Stimulated activated CD4-positive, alpha-beta T cell treated with anti-CD3 and anti-CD28 coated beads, Interleukin-12 subunit alpha, Interleukin-12 subunit beta, amount 100 ng/mL, for 48 hours (primary cell): ENCODE measurements around the gene HNRNPF.

ENCODE experiments used
- DNase-seq, 3 donors: peaks; one replicate each; pipeline ENCODE4 v3.0.0-alpha.2; 2020; ENCODE audit warnings: low read depth in 2 of 3, low spot score in 1 of 3

The HNRNPF gene

DNA sequence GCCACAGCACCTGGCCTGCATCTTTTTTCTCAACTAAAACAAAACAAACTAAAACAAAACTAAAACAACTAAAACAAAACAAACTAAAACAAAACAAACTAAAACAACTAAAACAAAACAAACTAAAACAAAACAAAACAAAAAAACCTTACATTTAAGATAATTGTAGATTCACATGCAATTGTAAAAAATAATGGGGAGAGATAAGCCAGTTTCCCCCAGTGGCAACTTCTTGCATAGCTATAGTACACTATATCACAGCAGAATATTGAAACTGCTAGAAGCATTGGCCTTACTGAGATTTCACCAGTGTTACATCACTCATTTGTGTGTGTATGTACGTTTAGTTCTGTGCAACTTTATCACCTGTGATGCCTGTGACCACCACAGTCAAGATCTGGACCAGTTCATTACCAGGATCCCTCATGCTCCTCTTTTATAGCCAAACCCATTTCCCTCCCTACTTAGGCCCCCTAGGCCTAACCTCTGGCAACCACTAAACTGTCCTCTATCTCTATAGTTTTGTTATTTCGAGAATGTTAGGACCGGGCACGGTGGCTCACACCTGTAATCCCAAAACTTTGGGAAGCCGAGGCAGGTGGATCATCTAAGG is 28.3 kb downstream of the HNRNPF start:
- no peak for DNase-seq

DNA sequence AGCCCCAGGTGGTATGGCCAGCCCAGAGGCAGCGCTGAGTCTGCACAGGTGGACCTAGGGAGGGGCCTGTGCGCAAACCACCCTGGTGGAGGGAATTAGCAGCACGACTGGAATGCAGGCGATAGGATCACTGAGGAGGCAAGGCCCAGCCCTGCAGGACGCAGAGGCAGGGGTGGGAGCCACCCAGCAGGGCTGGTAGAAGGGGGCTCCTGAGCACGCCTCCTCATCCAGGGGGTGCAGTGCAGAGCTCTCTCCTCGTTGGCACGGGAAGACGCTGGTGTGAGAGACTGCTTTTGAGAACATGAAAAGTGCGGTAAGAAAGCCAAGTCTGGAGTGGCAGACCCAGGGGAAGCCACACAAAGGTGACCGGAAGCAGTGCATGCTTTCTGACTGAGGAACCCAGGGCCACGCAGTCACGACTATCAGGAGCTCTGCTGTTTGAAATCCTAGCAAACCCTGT is 31.5 kb downstream of the HNRNPF start:
- no peak for DNase-seq

- DNase-seq: no peak
These were observed 32.1 kb downstream of the HNRNPF start for GRCh38 chr10:43376828-43377423.

- no peak for DNase-seq
These were observed 32.8 kb downstream of the HNRNPF start for GRCh38 chr10:43376046-43376635.

- DNase-seq: no peak
These were observed 33.5 kb downstream of the HNRNPF start for GRCh38 chr10:43375401-43376020.

GRCh38 chr10:43374194-43374593 is 34.8 kb downstream of the HNRNPF start:
- DNase-seq: no peak

GRCh38 chr10:43373461-43373860 is 35.5 kb downstream of the HNRNPF start:
- DNase-seq: no peak

DNA sequence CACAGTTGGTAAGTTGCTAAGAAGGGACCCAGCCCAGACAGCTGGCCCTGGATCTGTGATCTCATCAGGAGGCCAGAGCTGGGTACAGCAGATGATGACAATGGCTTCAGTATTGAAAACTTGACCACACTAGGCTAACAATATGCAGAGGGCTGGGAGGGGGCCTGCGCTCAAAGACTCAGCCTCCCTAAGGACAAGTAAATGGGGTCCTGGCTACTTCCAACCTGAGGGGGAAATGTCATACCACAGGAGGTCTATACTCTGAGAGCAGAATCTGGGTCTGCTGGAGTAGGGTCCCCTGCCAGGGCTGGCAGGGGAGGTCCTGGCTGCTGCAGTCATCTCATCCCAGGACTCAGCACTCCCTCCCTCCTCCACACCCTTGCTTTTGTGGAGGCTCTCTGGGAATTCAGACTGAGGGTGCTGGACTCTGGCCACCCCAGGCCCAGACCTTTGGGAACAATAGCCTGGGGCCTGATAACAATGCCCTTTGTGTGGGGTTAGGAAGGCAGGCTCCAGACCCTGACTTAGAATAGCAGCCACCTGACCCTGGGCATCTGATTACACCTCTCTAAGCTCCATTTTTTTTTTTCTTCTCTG is 36.1 kb downstream of the HNRNPF start:
- DNase-seq: no peak

GRCh38 chr10:43371418-43371817 is 37.6 kb downstream of the HNRNPF start, which contains the start of gene FXYD4:
Gene FXYD4 (plus strand): TSS chr10:43371636. CDS start chr10:43373747, 2,111 bp downstream.
- DNase-seq: no peak

GRCh38 chr10:43370671-43371215 is 38.2 kb downstream of the HNRNPF start:
- DNase-seq: no peak

GRCh38 chr10:43369921-43370320 is 39.1 kb downstream of the HNRNPF start:
- no peak for DNase-seq

GRCh38 chr10:43365001-43365400 is 44.0 kb downstream of the HNRNPF start:
- DNase-seq: no peak

DNA sequence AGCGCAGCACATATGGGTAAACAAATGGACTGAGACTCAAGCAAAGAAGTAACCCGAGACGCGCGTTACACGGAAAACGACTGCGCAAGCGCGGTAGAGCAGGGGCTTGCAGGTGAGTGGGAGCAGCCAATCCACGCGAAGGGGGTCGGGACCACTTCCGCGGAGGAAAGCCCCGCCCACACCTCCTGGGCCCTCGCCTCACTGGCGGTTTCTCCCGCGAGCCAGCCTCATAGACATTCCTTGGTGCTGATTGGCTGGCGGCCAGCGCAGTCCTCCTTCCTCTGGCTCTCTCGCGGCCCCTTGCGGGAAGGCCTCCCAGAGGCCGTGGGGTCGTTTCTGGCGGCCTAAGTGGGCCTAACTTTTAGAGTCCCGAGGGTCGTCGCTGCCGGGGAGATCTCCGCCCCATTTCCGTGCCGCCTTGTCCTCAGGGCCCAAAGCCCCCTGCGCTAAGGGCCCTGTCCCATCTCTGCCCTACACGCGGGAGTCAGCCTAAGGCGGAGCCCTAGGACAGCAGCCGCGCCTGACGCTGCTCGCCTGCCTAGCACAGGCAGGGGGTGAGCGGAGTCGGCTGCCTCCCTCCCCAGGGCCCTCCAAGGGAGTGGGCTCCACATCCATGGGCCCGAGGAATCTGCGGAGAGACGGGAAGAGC is 46.7 kb downstream of the HNRNPF start:
- peak; percentile 91 to 99 (median 99) for DNase-seq

DNA sequence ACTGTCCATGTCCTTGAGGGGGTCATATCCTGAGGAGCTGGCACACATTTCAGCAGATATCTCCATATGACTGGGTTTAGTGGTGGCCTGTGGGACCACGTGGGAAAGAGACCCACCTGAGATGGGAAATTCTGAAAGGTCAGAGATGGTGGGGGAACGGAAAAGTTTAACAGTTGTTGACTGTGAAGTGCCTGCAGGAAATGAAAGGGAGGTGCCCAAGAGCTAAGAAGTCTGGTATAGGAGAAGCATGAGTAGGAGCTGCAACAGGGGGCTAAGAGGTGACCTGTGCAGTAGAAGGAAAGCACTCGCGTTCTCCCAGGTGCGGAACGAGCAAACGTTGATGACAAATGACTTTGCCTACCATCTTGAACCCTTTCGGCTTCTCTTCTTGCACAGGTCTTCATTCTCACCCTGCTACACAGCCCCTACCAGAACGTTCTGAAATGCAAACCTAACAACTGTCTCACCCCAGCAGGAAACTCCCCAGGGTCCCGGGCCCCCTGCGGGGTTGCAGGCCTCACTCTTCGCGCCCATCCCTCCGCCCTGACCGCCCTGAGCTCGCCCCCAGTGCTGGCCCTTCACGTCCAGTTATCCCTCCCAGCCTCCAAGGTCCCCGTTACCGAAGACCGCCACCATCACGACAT is 47.3 kb downstream of the HNRNPF start:
- DNase-seq: no peak

DNA sequence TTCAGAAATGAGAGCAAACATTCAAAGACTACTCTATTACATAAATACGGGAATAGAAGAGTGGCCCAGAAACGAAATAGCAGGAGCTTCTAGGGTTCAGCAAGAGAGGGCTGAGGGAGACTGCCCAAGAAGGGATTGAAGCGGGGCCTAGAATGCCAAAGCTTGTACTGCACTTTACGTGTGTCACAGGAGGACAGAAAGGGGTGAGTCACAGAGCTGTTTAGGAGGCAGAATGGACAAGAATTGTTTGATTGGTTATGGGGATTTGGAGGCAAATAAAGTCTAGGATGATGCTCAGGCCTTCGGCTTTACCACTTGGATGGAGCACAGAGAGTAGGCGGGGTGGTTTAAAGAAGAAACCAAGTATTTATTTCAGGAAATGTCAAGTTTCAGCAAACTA is 48.9 kb downstream of the HNRNPF start:
- no peak for DNase-seq

- DNase-seq: peak in 1 of 3 donors; percentile 11
These were observed 53.1 kb downstream of the HNRNPF start for GRCh38 chr10:43355749-43356371.

- DNase-seq: no peak
These were observed 54.1 kb downstream of the HNRNPF start for GRCh38 chr10:43354879-43355380.

- no peak for DNase-seq
These were observed 54.7 kb downstream of the HNRNPF start for GRCh38 chr10:43354330-43354635.

- no peak for DNase-seq
These were observed 55.3 kb downstream of the HNRNPF start for GRCh38 chr10:43353495-43354329.
